K562 (cell line): ENCODE results near the gene IGFBPL1. TPM values are rescaled to one million over a fixed set of nuclear protein-coding genes. Genes with fewer than 3 reads are reported as not detected.

Experiments used
- ATAC-seq: fragments of 200-7000 bp; cut with Tn5 transposase; 3 replicates; pipeline ENCODE4 v1.9.1; 2020; ENCODE audit warnings: moderate library complexity
- BruUV-seq: library from RNA; stranded (reverse); fragments of 400-500 nt; replicated peaks from 2 replicates; lab custom pipeline; 2021; lab: Mats Ljungman, UMichigan
- CTCF ChIA-PET: fragments of 300-600 bp; formaldehyde crosslinking; extraction: SDS; loops from one replicate; lab custom pipeline; 2021; ENCODE audit warnings: low intra/inter-chr PET ratio; lab: Yijun Ruan, JAX
- POLR2A ChIA-PET: fragments of 300-600, 350-650 bp; sonication (Branson Sonifier 250); formaldehyde crosslinking; extraction: SDS; loops from one replicate; lab custom pipeline; 2021; ENCODE audit warnings: antibody characterized with exemption, inconsistent platforms; lab: Yijun Ruan, JAX
- DNase-seq, 4 experiments: peaks; one replicate each; pipeline versions ENCODE4 v3.0.0 to v3.0.0-alpha.2; 2011 to 2018; ENCODE audit warnings: low spot score in 3 of 4, mixed read lengths in 3 of 4; ENCODE audit errors: extremely low read depth in 1 of 4
- FAIRE-seq: peaks from 2 replicates; lab custom pipeline; 2011; peaks lifted over from hg19 to GRCh38; lab: Jason Lieb, UNC
- H2AFZ ChIP-seq: 2 replicates; pipeline ENCODE4 v1.6.0; 2011; ENCODE audit warnings: low read depth, low read length, control low read depth, inconsistent platforms
- H3K27ac ChIP-seq: fragments of 200-600 bp; 3 replicates; pipeline ENCODE4 v1.8.0; 2011; ENCODE audit warnings: low read depth, mild to moderate bottlenecking, control low read depth, inconsistent platforms, low read length, moderate library complexity, mixed read lengths; ENCODE audit errors: extremely low read depth
- H3K27me3 ChIP-seq, 2 experiments: fragments of 300-600 bp in 1 of 2; 2 replicates in 1 of 2; 3 replicates in 1 of 2; pipeline versions ENCODE4 v1.6.0 to v1.8.0; 2011; ENCODE audit warnings: inconsistent platforms in 2 of 2, low read length in 2 of 2, mild to moderate bottlenecking in 1 of 2, mixed read lengths in 1 of 2, moderate library complexity in 1 of 2; ENCODE audit not compliant: control insufficient read depth in 2 of 2, insufficient read depth in 2 of 2
- H3K36me3 ChIP-seq: fragments of 300-600 bp; 3 replicates; pipeline ENCODE4 v1.8.0; 2011; ENCODE audit warnings: mild to moderate bottlenecking, low read length, inconsistent platforms; ENCODE audit not compliant: control insufficient read depth, insufficient read depth
- H3K4me1 ChIP-seq, 2 experiments: fragments of 200-600 bp in 1 of 2; replicated peaks in 1 of 2; 2 replicates in 1 of 2; 3 replicates in 1 of 2; pipeline versions ENCODE4 v1.5.1 to v1.8.0; 2011; ENCODE audit warnings: inconsistent platforms in 2 of 2, low read length in 2 of 2, mild to moderate bottlenecking in 1 of 2, mixed read lengths in 1 of 2, moderate library complexity in 1 of 2; ENCODE audit not compliant: control insufficient read depth in 2 of 2, insufficient read depth in 2 of 2
- H3K4me2 ChIP-seq: 2 replicates; pipeline ENCODE4 v1.6.1; 2011; ENCODE audit warnings: low read length, control low read depth, inconsistent platforms, mixed read lengths; ENCODE audit not compliant: insufficient read depth
- H3K4me3 ChIP-seq: fragments of 200-600 bp; sonication (generic), shearing (Covaris generic); 2 replicates; pipeline ENCODE4 v1.5.1; 2016; ENCODE audit warnings: control low read depth, inconsistent platforms
- H3K79me2 ChIP-seq: fragments of 200-600 bp; 3 replicates; pipeline ENCODE4 v1.8.0; 2011; ENCODE audit warnings: low read length, inconsistent platforms; ENCODE audit not compliant: control insufficient read depth, insufficient read depth
- H3K9ac ChIP-seq, 2 experiments: 2 replicates each; pipeline versions ENCODE4 v1.6.0 to v1.6.1; 2011; ENCODE audit warnings: low read depth in 2 of 2, low read length in 2 of 2, control low read depth in 1 of 2, inconsistent platforms in 1 of 2, mild to moderate bottlenecking in 1 of 2, mixed read lengths in 1 of 2; ENCODE audit not compliant: insufficient read depth in 1 of 2
- H3K9me1 ChIP-seq: one replicate; pipeline ENCODE4 v1.6.0; 2011; ENCODE audit warnings: inconsistent platforms, mild to moderate bottlenecking, low read length, moderate library complexity; ENCODE audit not compliant: control insufficient read depth, insufficient read depth
- H3K9me3 ChIP-seq: replicated peaks from 2 replicates; pipeline ENCODE4 v1.5.1; 2011; ENCODE audit warnings: low read depth, low read length, inconsistent platforms; ENCODE audit not compliant: control insufficient read depth, insufficient read depth
- H4K20me1 ChIP-seq: replicated peaks from 2 replicates; pipeline ENCODE4 v1.6.1; 2011; ENCODE audit warnings: low read length, inconsistent platforms, mixed read lengths; ENCODE audit not compliant: control insufficient read depth, insufficient read depth
- HCFC1 ChIP-seq: IDR thresholded peaks from 2 replicates; pipeline ENCODE4 v1.6.1; 2012; ENCODE audit warnings: low read depth, low read length, improper control_type of control experiment
- HOXB6 ChIP-seq: fragments of 250-450 bp; sonication (Bioruptor Pico); IDR thresholded peaks from 2 replicates; pipeline ENCODE4 v1.5.1; 2022; ENCODE audit warnings: mild to moderate bottlenecking, borderline replicate concordance
- ZFP30 ChIP-seq: fragments of 250-450 bp; sonication (Bioruptor Pico); IDR thresholded peaks from 2 replicates; pipeline ENCODE4 v1.8.0; 2022; ENCODE audit warnings: moderate library complexity, mild to moderate bottlenecking, inconsistent platforms, borderline replicate concordance
- in situ Hi-C: fragments of 300-500 bp; cut with MboI; formaldehyde crosslinking; loops from 4 replicates; pipeline ENCODE4 v1.15.0; 2018; ENCODE audit warnings: inconsistent platforms, mixed read lengths
- intact Hi-C: fragments of 100-400 bp; cut with micrococcal nuclease; formaldehyde crosslinking; loops from 2 replicates; pipeline ENCODE4 v1.14.2; 2022
- polyA plus RNA-seq, 8 experiments: library from polyadenylated mRNA; depleted of rRNA in 4 of 8; stranded (reverse) in 5 of 8; unstranded in 3 of 8; fragments of >200 nt; fragmentation: Nextera tagmentation in 2 of 8; fragmentation: Illumina TruSeq in 1 of 8; extraction: Ambion mirVana in 2 of 8; extraction: Trizol in 1 of 8; gene quantifications; 2 replicates each; pipeline versions ENCODE4 v1.2.1 to v1.2.3, GENCODE V29; 2011 to 2014; ENCODE audit warnings: inconsistent platforms in 1 of 8, missing spikeins in 1 of 8
- total RNA-seq, 7 experiments: library from RNA; depleted of rRNA in 6 of 7; stranded (reverse); fragments of >200 nt in 6 of 7; fragmentation: Illumina TruSeq in 2 of 7; extraction: Trizol in 2 of 7; gene quantifications; 2 replicates each; pipeline versions ENCODE4 v1.2.1 to v1.2.3, GENCODE V29; 2011 to 2021; ENCODE audit warnings: low replicate concordance in 1 of 7
- TF ChIP-seq, protein P1 (sequence below): IDR thresholded peaks from 3 replicates; pipeline ENCODE4 v1.6.1; 2011; ENCODE audit warnings: borderline replicate concordance, mild to moderate bottlenecking, moderate library complexity; ENCODE audit not compliant: insufficient read length; ENCODE audit errors: extremely low read depth
- TF ChIP-seq, protein P2 (sequence below), 2 experiments: IDR thresholded peaks; 2 replicates each; pipeline ENCODE4 v1.6.1; 2012; ENCODE audit warnings: improper control_type of control experiment in 2 of 2, low read depth in 2 of 2, low read length in 2 of 2, borderline replicate concordance in 1 of 2
- TF ChIP-seq, protein P3 (sequence below): fragments of 450-650 bp; formaldehyde crosslinking; IDR thresholded peaks from 2 replicates; pipeline ENCODE4 v1.4.0; 2020; ENCODE audit warnings: mild to moderate bottlenecking, moderate library complexity

The IGFBPL1 gene
- total and polyA plus RNA-seq, 9 of the 15 experiments (the other 6 are each of a cell fraction or from before 2014, with no cell fraction given) = not detected

DNA sequence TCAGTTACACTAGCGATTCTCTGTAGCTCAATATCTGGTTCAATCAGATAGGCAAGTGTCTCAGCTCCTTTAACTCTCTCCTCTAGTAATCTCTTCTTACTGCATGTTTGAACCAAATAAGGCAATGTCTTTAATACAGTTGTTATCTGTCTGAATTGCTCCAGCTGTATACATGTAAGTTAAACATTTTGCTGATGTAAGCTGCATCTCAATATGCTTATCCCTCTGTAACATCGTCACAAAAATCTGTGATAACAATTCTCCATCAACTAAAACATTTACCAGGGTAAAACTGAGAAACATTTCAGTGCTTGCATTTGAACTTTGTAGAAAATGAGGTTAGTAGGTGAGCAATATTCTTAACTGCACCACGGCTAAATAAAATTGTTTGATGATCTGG, 29.6 kb upstream of the IGFBPL1 start (continued):
- TF ChIP-seq, protein P1, sequence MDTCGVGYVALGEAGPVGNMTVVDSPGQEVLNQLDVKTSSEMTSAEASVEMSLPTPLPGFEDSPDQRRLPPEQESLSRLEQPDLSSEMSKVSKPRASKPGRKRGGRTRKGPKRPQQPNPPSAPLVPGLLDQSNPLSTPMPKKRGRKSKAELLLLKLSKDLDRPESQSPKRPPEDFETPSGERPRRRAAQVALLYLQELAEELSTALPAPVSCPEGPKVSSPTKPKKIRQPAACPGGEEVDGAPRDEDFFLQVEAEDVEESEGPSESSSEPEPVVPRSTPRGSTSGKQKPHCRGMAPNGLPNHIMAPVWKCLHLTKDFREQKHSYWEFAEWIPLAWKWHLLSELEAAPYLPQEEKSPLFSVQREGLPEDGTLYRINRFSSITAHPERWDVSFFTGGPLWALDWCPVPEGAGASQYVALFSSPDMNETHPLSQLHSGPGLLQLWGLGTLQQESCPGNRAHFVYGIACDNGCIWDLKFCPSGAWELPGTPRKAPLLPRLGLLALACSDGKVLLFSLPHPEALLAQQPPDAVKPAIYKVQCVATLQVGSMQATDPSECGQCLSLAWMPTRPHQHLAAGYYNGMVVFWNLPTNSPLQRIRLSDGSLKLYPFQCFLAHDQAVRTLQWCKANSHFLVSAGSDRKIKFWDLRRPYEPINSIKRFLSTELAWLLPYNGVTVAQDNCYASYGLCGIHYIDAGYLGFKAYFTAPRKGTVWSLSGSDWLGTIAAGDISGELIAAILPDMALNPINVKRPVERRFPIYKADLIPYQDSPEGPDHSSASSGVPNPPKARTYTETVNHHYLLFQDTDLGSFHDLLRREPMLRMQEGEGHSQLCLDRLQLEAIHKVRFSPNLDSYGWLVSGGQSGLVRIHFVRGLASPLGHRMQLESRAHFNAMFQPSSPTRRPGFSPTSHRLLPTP = no peak
- TF ChIP-seq ZFP30 (CRISPR knock-in tag) (no peak), HCFC1 (no peak)
- TF ChIP-seq, protein P2, sequence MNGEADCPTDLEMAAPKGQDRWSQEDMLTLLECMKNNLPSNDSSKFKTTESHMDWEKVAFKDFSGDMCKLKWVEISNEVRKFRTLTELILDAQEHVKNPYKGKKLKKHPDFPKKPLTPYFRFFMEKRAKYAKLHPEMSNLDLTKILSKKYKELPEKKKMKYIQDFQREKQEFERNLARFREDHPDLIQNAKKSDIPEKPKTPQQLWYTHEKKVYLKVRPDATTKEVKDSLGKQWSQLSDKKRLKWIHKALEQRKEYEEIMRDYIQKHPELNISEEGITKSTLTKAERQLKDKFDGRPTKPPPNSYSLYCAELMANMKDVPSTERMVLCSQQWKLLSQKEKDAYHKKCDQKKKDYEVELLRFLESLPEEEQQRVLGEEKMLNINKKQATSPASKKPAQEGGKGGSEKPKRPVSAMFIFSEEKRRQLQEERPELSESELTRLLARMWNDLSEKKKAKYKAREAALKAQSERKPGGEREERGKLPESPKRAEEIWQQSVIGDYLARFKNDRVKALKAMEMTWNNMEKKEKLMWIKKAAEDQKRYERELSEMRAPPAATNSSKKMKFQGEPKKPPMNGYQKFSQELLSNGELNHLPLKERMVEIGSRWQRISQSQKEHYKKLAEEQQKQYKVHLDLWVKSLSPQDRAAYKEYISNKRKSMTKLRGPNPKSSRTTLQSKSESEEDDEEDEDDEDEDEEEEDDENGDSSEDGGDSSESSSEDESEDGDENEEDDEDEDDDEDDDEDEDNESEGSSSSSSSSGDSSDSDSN (IDR thresholded peaks at IDR 0.05; ENCODE audit: borderline replicate concordance in 1 of 2, low read depth in 2 of 2, low read length in 2 of 2) = no peak

DNA sequence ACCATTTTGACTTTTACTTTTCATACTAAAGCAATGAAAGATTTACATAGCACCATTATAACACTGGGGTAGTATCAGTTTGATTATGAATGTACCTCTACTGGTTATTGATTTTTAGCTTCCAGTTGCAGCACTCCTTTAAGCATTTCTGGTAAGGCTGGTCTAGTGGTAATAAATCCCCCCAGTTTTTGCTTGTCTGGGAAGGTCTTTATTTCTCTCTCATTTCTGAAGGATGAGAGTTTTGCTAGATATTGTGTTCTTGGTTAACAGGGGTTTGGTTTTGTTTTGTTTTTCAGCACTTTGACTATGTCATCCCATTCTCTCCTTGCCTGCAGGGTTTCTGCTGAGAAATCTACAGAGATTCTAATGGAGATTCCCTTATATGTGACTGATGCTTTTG, 26.9 kb upstream of the IGFBPL1 start:
- no peaks in the 10 kb centered on the region for H3K9me3 ChIP-seq
- no peak overlapping the region for H3K27ac ChIP-seq
- no peak for FAIRE-seq
- POLR2A ChIA-PET = interaction anchor here (0.6 to 1.3 kb wide), 2 partner anchors 9 to 36 kb away, joined by 3 read pairs; no protein-coding TSS in a partner anchor
- H3K4me3 ChIP-seq = no peak overlapping the region
- H3K9me1 ChIP-seq = no peaks in the 10 kb centered on the region
- H3K4me1 ChIP-seq = no peaks in the 10 kb centered on the region
- H3K36me3 ChIP-seq = no peaks in the 10 kb centered on the region
- H4K20me1 ChIP-seq = no peaks in the 10 kb centered on the region
- no peaks in the 10 kb centered on the region for H3K79me2 ChIP-seq
- DNase-seq = no peak
- BruUV-seq = no TSS peak
- H3K4me2 ChIP-seq = no peak overlapping the region
- CTCF ChIA-PET = no interaction called here
- in situ Hi-C loops (no loop called here), intact Hi-C loops (loop anchor here (5.0 kb wide), 1 partner anchor 34 kb away; no protein-coding TSS in a partner anchor)
- no peak overlapping the region for H2AFZ ChIP-seq
- no peak for ATAC-seq
- no peak overlapping the region for H3K9ac ChIP-seq
- no peaks in the 10 kb centered on the region for H3K27me3 ChIP-seq
- TF ChIP-seq HOXB6 (CRISPR knock-in tag) = no peak
- TF ChIP-seq, protein P3, sequence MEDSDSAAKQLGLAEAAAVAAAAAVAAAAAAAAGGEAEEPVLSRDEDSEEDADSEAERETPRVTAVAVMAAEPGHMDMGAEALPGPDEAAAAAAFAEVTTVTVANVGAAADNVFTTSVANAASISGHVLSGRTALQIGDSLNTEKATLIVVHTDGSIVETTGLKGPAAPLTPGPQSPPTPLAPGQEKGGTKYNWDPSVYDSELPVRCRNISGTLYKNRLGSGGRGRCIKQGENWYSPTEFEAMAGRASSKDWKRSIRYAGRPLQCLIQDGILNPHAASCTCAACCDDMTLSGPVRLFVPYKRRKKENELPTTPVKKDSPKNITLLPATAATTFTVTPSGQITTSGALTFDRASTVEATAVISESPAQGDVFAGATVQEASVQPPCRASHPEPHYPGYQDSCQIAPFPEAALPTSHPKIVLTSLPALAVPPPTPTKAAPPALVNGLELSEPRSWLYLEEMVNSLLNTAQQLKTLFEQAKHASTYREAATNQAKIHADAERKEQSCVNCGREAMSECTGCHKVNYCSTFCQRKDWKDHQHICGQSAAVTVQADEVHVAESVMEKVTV (CRISPR knock-in tag) = no peak
